HG03521 (cell line): ENCODE results near the gene ALOX5.

ENCODE experiments used
- ATAC-seq: cut with Tn5 transposase; IDR thresholded peaks from one replicate; pipeline ENCODE4 v1.9.1; 2021; ENCODE audit warnings: mild to moderate bottlenecking, moderate library complexity; ENCODE audit not compliant: unreplicated experiment

ALOX5 gene

GRCh38 chr10:45422866-45423659 lies 49.0 kb downstream of the ALOX5 start:
- ATAC-seq, result no peak

- ATAC-seq, result no peak
Measured at GRCh38 chr10:45423976-45424499, 50.0 kb downstream of the ALOX5 start.

GRCh38 chr10:45424668-45425404 lies 50.8 kb downstream of the ALOX5 start:
- no peak for ATAC-seq

GRCh38 chr10:45425621-45426563 lies 51.9 kb downstream of the ALOX5 start:
- ATAC-seq, result no peak

GRCh38 chr10:45427262-45427969 lies 53.4 kb downstream of the ALOX5 start:
- ATAC-seq, result no peak

- ATAC-seq, result no peak
Measured at GRCh38 chr10:45427970-45428366, 54.0 kb downstream of the ALOX5 start.

- ATAC-seq, result no peak
Measured at GRCh38 chr10:45428611-45429510, 54.8 kb downstream of the ALOX5 start.

- ATAC-seq, result no peak
Measured at GRCh38 chr10:45429790-45430189, 55.8 kb downstream of the ALOX5 start.

- no peak for ATAC-seq
Measured at GRCh38 chr10:45432113-45432512, 58.1 kb downstream of the ALOX5 start.

GRCh38 chr10:45432700-45433472 lies 58.9 kb downstream of the ALOX5 start:
- ATAC-seq, result no peak

GRCh38 chr10:45433716-45434469 lies 59.9 kb downstream of the ALOX5 start:
- ATAC-seq, result peak; percentile 94

- no peak for ATAC-seq
Measured at GRCh38 chr10:45437587-45438465, 63.8 kb downstream of the ALOX5 start.

GRCh38 chr10:45438466-45439090 lies 64.6 kb downstream of the ALOX5 start:
- no peak for ATAC-seq

- ATAC-seq, result no peak
Measured at GRCh38 chr10:45439365-45439764, 65.3 kb downstream of the ALOX5 start.

- no peak for ATAC-seq
Measured at GRCh38 chr10:45439873-45440272, 65.9 kb downstream of the ALOX5 start.

GRCh38 chr10:45440511-45441062 lies 66.6 kb downstream of the ALOX5 start:
- no peak for ATAC-seq
